ENCODE measurements around the gene DIP2C.
A peak's percentile ranks its signal among the peaks of the same experiment; 100 is the strongest.

The DIP2C gene

DNA sequence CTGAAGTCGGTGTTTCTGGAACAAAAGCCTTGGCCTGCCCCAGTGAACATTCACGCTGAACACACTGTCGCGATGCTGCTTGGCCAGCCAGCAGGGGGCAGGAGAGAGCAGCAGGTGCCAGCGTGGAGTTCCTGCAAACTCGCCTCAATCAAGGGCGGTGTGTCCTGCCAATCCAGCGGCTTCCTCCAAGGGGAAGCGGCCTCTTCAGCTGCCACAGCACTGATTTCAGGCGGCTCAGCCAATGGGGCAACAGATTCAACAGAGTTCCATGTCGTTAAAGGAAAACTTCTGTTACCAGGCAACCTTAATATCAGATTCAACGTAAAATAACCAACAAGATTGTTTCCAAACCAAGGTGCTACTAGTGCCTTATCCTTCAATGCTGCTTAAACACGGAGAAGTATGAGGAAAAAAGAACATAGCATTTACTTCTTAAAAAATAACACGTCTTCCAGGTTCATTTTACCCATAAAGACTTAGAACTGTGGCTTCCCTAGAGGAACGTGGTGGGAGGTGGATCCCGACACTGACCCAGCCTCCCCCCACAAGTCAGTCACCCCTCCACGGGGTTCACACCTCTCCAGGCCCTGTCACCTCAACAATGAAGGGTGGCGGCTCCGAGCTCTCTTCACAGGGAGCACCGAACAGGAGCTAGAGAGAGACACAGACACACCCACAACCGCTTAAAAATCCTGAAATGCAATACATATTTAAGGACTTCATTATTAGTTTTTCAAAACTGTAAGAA is 178.2 kb downstream of the DIP2C start:
- DNase-seq (ENCODE audit: low read depth) = peak; percentile 70

DNA sequence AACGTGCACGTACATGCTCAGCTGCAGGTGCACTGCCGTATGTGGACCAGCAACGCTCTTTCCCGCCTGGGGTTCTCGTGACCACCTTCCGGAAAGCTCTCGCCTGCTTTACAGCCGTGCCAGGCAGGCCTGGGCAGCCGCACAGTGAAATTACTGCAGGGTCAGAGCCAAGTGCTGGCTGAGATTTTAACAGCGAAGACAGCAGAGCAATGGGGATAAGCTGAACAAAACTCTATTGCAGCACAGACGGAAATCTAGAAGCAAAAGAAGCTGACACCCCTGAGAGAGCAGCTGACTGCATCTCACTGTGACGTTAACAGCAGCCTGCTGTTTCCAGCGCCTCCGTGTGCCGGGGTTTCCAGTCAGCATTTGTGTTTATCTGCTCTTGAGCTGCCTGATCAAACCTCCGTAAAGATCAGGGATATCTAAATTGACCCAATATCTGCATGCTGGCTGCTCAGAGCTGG is 179.0 kb downstream of the DIP2C start:
- no peak for DNase-seq (ENCODE audit: low read depth)

DNA sequence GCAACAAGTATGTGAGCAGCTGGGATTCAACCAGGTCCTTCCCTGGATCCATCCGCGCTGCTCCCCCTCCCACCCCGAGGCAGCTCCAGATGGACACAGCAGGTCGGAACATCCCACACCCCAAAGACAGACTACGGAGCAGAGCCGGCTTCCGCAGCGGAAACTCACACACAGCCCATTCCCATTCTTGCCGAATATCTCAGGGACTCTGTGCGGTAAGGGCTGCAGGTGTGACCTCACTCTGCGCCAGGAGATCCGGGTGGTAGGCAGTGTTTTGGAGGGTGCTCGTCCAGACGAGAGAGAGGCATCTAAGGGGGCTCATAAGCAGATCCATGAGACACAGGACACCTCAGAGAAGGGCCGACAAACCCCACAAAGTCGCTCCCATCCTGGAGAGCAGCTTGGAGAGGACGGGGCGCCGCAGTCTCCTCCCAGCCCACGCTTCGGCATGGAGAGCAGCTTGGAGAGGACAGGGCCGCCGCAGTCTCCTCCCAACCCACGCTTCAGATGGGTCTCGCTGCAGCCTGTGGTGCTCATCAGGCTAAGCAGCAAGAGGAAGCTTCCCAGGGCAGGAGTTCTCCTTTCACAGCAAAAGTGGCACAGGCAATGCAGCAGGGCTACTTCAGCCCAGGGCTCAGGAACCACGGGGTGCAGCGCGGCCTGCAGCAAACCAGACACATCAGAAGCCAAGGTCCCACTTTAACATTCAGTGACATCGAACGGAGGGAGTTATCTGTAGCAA is 179.9 kb downstream of the DIP2C start:
- DNase-seq (ENCODE audit: low read depth) = no peak

DNA sequence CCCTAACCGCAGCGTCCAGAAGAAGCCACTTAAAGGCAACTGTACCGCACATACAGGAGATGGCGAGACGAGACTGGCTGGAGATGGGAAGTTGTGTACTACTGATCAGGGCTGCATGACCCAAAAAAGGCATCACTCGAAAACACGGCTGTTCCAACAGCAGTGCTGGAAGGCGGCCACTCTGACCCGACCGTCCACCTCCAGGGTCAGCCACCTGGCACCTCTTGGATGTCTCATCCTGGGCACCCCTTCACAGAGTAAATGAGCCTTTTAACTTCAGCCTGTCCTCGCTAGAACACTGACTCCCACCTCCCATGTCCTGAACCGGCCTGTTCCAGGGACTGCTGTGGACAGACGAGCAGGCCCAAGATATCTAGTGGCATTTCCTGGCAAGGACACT is 180.7 kb downstream of the DIP2C start:
- no peak for DNase-seq (ENCODE audit: low read depth)

DNA sequence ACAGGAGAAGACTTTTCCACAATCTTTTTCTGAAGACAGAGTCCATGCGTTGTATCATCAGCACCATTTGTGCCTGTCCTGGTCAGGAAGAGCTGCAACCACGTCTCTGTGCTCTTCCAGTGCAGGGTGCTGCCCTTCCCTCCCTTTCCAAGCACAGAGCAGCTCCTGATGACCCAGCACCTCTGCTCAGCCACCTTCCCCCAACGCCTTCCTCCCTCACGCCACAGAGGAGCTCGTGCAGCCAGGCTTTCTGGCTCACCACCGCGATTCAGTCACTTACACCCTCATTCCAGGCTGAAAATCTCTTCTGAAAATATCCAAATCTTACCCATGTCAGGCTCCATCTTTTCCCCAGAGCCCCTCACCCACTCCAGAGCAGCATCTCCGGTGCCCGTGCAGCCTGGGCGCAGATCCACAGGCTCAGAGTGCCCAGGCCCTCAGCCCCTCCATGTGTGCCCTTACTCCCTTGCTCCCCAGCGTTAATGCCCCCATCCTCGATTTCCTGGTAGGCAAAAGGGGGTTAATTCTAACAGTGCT is 181.5 kb downstream of the DIP2C start:
- DNase-seq (ENCODE audit: low read depth) = no peak

DNA sequence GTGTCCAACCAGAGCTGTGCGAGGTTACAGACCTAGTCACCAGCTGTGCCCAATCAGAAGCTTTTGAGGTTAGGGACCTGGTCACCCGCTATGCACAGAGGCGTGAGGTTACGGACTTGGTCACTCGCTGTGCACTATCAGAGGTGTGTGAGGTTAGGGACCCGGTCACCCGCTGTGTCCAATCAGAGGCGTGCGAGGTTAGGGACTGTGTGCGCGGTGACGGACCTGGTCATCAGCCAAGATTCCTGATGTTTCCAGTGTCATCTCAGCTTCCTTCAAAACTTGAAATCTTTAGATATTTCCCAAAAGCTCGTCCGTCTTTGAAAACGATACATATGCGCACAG is 182.1 kb downstream of the DIP2C start:
- DNase-seq (ENCODE audit: low read depth) = no peak

DNA sequence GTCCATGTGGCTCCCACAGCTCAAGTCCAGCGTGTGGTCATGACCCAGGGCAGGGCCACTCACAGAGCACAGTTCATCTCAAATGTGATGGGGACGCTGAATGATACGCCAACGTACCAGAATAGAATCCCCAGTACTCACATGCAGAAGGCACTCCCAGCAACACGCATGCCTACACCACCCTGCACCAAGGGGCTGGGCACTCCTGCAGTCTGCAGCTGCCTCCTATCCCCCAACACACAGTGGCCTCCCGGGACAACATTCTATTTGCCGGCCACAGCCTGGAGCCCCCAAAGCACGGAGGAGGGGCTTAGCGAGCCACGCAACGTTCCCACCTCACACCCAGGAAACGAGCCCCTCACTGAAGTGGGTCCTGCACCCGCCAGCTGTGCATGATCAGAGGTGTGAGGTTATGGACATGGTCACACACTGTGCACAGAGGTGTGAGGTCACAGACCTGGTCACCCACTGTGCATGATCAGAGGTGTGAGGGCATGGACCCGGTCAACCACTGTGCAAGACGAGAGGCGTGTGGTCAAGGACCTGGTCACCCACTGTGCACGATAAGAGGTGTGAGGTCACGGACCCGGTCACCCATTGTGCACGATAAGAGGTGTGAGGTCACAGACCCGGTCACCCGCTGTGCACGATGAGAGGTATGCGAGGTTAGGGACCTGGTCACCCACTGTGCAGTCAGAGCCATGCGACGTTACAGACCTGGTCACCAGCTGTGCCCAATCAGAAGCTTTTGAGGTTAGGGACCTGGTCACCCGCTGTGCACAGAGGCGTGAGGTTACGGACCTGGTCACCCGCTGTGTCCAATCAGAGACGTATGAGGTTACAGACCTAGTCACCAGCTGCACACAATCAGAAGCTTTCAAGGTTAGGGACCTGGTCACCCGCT is 182.8 kb downstream of the DIP2C start:
- no peak for DNase-seq (ENCODE audit: low read depth)

DNA sequence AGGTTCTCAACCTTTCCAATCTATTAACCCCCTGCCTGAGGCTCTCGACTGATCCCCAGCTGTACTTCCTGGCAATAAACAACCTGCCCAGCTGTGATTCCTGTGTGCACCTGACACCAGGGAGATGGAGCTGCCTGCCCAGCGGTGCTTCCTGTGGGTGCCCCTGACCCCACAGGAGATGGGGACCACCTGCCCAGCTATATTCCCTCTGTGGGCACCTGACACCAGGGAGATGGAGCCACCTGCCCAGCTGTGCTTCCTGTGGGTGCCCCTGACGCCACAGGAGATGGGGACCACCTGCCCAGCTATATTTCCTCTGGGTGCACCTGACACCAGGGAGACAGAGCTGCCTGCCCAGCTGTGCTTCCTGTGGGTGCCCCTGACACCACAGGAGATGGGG is 184.0 kb downstream of the DIP2C start:
- no peak for DNase-seq (ENCODE audit: low read depth)

DNA sequence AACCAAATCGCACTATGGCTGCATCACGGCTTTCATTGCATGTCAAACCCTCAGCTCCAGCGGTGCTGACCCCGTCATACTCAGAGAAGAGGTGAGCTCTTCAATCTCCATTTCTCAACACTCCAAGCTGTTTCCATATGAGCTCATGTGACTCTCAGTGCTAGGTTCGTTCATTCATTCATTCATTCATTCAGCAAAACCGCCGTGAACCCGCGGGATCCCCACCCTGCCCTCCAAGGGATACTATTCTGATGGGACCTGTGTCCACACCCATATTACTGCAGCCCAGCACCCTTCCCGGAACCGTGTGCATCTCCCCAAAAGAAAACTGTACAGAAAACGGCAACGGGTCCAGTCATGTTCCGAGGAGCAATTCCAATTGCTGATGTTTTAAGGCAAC is 184.7 kb downstream of the DIP2C start:
- no peak for DNase-seq (ENCODE audit: low read depth)

DNA sequence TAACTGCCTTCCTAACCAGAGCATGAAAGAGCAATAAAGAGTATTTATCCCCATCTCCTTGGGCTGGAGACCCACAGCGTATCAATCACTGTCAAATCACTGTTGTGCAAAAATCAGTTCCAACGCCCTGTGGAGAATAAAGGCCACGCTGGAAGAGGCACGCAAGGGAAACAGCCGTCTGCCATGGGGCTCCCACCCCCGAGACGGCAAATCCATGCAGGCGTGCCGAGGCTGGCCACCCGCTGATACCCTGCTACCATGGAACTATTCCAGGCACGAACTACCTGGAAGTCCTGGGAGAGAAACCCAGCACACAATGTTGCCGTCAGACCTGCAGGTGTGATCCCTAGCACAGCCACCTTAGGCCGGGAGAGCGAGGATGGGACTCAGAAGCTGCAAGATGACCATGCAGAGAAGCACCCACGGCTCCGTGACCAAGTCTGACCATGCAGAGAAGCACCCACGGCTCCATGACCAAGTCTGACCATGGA is 185.3 kb downstream of the DIP2C start:
- no peak for DNase-seq (ENCODE audit: low read depth)

DNA sequence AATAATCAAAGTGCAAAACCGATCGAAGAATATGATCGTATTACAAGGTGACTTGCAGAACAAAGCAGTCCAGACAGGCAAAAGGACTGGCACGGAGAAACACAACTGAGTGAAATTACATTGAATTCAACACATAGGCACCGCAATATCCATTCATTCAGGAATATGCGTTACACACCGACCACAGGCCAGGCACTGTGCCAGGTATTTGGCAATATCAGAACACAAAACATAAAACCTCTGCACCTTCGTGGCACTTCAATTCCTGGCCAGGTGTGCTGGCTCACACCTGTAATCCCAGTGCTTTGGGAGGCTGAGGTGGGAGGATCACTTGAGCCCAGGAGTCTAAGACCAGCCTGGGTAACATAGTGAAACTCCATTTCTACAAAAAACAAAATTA is 187.9 kb downstream of the DIP2C start:
- DNase-seq (ENCODE audit: low read depth) = no peak

DNA sequence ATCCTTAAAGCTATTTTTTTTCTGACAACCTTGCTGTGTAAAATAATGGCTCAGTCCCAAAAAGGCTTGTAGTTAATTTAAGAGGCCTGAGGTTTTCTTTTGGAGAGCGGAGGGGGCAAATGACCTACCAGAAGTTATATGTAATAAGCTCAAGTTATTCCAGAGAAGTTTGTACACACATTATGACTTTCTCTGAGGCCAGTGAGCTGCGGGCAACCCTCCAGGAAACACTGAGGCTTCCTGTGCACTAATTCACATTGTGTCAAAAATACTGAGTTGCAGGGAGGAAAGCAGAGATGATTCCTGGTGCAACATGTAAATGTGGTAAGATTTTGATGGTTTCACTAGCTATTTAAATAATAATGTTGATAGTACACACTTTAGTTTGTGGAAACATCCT is 188.6 kb downstream of the DIP2C start:
- DNase-seq (ENCODE audit: low read depth) = no peak

DNA sequence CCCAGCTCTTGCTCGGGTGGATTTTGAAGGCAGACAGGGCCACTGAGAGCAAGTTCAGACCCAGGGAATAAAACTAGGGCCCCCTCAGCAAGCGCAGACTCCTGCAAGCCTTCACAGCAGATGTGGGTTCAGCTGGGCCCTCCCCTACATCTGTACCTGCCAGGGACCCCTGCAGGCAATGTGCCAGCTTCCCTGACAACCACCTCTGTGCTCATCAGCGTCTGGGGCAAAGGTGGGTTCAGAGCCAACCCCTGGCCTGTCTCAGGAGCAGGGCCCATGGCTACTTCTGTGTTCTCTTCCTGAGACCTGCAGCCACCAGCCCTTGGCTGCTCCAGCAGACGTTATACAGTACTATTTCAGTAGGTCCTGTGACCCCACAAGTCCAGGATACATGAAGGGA is 189.5 kb downstream of the DIP2C start:
- DNase-seq (ENCODE audit: low read depth) = no peak

DNA sequence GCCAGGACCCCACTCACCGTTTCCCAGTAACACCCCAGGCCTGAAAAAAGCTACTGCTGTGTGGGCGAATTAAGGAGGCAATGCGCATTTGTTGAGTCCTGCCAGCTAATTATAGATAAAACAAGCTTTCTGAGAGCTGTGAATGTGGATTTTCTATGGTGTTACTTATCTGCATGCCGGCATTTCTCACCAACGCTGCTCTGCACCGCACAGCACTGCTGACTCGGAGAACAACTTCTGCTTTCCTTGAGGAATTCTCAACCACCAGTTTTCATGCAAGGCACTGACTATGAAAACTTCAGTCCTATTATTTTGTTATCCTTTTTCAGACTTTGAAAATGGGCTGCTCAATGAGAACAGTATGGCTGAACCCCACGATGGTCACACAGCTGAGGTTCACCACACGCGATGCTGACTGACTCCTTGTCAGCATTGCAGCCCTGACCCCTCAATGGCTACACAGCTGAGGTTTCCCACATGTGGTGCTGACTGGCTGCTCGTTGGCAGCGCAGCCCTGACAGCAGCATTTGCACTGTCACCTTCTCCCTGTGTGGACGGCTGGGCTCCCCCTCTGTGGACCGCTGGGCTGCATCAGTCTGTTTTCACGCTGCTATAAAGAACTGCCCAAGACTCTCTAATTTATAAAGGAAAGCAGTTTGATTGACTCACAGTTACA is 190.6 kb downstream of the DIP2C start:
- no peak for DNase-seq (ENCODE audit: low read depth)

DNA sequence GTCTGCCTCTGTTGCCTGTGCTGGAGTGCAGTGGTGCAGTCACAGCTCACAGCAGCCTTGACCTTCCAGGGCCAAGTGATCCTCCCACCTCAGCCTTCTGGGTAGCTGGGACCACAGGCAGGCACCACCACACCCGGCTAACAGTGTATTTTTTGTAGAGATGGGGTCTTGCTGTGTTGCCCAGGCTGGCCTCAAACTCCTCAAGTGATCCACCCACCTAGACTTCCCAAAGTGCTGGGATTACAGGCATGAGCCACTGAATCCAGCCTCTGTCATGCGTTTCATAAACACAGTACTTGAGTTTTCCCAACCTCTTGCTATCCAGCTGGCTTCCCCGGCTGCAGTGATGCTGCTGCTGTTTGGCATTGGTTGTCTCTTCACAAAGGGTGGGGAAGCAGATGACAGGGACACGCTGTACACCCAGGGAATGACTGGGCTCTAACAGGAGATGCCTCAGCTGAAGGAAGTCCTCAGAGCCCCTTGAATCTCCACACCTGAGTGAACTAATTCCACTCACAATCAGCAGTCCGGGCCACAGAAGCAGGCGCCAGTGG is 191.5 kb downstream of the DIP2C start:
- no peak for DNase-seq (ENCODE audit: low read depth)

DNA sequence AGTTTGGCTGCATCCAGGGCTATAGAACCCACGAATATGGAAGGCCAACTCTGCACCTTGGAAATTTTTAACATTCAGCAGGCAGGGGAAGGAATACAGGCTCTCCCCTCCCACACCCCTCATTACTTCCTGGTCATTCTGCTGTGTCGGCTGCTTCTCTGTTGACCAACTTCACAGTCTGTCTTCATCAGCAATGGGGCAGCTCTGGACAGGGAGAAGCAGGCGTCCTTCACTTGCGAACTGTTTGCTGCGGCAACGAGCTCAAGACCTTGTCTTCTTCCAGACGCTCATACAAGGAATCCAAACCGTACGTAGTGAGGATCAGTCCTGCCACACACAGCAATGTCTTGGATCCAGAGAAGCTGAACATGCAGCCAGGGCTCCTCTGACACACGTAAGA is 192.2 kb downstream of the DIP2C start:
- DNase-seq (ENCODE audit: low read depth) = no peak

DNA sequence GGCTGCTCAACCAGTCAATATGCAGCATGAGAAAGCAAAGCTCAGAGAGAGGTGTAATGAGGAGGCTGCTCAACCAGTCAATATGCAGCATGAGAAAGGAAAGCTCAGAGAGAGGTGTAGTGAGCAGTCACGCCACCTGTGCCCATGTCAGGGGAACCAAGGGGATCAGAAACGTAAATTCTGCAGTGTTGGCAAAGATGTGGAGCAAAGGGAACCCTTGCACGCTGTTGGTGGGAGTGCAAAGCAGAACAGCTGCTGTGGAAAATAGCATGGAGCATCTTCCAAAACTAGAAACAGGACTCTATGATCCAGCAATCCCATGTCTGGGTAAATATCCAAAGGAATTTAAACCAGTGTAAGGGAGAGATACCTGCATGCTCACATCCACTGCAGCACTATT is 194.9 kb downstream of the DIP2C start:
- DNase-seq (ENCODE audit: low read depth) = no peak

DNA sequence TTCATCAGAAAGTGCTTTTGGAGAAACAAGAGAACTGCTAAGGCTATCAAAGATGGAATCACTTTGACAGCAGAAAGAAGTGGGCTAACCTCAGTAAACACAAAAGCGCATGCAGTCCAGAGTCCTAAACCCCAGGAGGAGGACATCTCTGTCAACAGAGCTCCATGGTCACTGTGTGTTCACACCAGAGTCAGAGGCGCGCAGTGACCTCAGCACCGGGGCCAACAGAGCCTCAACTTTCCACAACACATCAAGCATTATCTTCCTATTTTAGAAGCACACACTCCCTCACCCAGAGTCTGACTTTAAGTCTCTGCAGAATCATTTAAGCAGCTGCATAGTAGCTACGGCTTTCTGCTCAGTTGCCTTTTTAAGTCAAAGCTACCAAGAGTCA is 195.3 kb downstream of the DIP2C start:
- no peak for DNase-seq (ENCODE audit: low read depth)

DNA sequence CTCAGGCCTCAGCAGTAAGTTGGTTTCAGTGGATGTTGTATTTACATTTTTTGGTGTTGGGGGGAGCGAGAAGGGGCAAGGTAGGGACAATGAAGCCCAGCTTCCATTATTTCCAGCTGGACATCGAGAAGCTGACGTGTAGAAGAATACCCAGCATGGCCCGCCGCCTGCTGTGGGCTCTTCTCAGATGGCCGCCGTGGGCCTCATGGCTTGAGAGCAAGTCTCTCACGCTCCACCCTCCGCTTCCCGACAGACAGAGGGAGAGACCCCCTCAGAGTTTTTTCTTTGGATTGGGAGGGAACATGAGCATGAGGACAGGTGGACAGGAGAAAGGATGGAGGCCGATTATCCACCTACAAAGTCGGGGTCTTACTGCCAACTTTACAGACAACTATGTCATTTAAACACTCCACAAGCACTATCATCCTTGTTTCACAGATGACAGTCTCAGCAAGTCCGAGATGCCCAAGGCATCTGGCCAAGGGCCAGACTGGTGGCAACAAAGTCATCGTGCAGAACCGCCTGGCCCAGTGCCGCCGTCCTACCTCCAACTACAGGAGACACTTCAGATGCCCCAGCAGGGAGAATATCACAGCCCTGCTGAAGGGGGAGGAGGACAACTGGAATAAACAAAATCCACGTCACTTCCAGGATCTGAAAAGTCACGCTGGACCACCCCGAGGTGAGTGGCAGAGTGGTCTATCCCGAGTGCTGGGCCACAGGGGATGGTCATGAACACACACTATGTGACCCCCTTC is 195.9 kb downstream of the DIP2C start:
- DNase-seq (ENCODE audit: low read depth) = no peak

DNA sequence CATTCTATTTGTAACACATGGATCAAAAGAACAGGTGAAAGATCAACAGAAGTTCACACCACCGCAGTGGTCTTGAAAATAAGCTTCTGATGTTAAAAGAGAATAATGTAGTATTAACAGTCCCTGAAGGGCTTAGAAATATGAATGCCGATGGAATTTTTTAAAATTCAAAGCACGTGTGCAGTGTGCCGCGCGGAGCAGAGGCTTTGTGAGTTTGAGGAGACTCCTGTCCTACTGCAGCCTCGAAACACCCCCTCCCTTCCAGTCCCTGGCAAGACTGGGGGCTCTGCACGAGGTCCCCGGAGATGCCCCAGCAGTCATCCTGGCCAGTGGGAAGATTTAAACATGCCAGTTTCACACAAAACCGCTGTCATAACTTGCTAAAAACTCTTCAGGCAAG is 196.6 kb downstream of the DIP2C start:
- no peak for DNase-seq (ENCODE audit: low read depth)
